Activated CD4-positive, alpha-beta T cell treated with anti-CD3 and anti-CD28 coated beads, Interleukin-10, Interleukin-2, amounts not matched to agents 100 ng/mL and 50 ng/mL, durations not matched to agents 16 hours and 8 hours (primary cell): ENCODE results near the gene TSHB.
A peak's percentile ranks its signal among the peaks of the same experiment; 100 is the strongest.
"Not testable (repeated sequence)": the region's sequence is repeated elsewhere in the genome, so short reads cannot be mapped to it uniquely, and the experiment has no call there.

Experiments
- DNase-seq: peaks from one replicate; pipeline ENCODE4 v3.0.0-alpha.2; 2020

TSHB gene

DNA sequence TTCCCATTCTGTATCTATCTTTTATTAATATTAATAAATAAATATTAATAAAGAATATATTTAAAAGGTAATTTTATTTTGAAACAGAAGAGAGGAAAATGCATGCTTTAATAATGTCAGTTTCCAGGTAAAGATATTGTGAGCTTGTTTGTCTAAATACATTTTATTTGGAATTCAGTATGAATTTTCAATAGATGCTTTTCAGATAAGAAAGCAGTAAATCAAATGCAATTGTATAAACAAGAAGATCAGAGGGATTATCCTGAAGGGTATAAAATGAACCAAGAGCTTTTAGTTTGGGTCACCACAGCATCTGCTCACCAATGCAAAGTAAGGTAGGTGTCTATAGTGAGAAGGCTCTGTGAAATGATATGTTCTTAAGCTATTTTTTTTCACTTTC, at the start of gene TSHB:
TSS of gene TSHB (plus strand) at position 301 of the 400 bp plus-strand sequence. CDS start 3,537 bp downstream, outside the sequence.
- no peak for DNase-seq

- no peak for DNase-seq
Measured at GRCh38 chr1:114982251-114982650, 47.4 kb upstream of the TSHB start.

DNA sequence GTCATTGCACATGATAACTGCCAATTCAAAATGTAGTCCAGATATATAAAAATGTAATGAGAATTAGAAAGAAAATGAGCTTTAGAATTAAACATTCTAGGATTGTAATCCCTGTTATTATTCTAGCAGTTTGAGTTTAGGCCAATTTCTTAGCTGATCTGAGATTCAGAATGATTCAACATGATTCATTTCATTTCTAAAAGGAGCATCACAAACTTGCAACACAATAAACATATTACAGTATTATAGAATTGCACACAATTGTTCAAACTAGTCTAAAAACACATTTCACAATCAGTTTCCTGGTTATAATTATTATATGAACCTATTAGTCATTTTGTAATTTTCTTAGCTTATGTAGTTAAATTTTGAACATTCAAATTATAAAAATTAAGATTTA, 43.3 kb upstream of the TSHB start:
- no peak for DNase-seq

- no peak for DNase-seq
Measured at GRCh38 chr1:114988095-114988494, 41.5 kb upstream of the TSHB start.

- DNase-seq, result no peak
Measured at GRCh38 chr1:114997510-114998289, 31.9 kb upstream of the TSHB start.

- DNase-seq, result no peak
Measured at GRCh38 chr1:115006191-115006590, 23.4 kb upstream of the TSHB start.

GRCh38 chr1:115012006-115012405, 17.6 kb upstream of the TSHB start:
- DNase-seq, result no peak

DNA sequence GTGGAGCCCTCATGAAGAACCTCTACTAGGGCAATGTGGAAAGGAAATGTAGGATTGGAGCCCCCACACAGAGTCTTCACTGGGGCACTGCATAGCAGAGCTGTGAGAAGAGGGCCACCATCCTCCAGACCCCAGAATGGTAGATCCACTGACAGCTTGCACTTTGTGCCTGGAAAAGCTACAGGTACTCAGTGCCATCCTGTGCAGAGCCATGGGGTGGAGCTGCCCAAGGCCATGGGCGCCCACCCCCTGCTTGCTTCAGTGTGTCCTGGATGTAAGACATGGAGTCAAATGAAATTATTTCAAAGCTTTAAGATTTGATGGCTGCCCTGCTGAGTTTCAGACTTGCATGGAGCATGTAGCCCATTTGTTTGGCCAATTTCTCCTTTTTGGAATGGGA, 17.2 kb upstream of the TSHB start:
- DNase-seq, result no peak

GRCh38 chr1:115013792-115014191, 15.8 kb upstream of the TSHB start:
- no peak for DNase-seq

- DNase-seq, result not testable (repeated sequence)
Measured at GRCh38 chr1:115019549-115019948, 10.1 kb upstream of the TSHB start.

- no peak for DNase-seq
Measured at GRCh38 chr1:115021145-115021544, 8.5 kb upstream of the TSHB start.

DNA sequence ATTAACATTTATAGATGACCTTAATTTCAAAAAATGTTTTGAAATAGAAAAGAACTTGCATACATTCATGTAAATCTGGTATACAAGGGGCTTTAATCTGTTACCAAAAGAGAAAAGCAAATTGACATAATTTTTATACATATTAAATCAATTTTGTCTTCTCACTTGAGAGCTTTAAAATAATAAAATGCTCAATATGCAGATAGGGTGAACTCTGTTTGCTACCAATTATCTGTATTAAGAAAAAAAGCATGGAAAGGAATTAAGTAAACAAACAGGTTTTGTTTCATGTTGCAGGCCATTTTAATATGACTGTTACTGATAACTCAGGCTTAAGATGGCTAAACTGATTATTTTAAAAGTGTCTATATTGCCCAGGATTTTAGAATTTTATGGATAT, 6.0 kb upstream of the TSHB start:
- no peak for DNase-seq

- no peak for DNase-seq
Measured at GRCh38 chr1:115031595-115031994, 2.0 kb downstream of the TSHB start.

GRCh38 chr1:115035652-115036051, 6.0 kb downstream of the TSHB start:
- no peak for DNase-seq

GRCh38 chr1:115036814-115037507, 7.3 kb downstream of the TSHB start:
- no peak for DNase-seq

DNA sequence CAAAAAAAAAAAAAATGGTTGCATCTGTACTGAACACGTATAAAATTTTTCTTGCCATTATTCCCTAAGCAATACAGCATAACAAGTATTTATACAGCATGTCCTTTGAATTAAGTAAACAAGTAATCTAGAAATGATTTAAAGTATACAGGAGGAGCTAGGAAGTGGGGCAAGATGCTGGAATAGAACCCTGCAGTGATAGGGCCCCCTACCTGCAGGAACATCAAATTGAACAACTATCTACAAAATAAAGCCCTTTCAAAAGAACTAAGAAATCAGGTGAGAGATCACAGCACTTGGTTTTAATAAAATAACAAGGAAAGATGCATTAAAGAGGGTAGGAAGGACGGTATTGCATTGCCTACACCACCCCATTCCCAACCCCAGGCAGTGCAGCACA, 10.9 kb downstream of the TSHB start:
- no peak for DNase-seq

- no peak for DNase-seq
Measured at GRCh38 chr1:115041654-115042053, 12.0 kb downstream of the TSHB start.

DNA sequence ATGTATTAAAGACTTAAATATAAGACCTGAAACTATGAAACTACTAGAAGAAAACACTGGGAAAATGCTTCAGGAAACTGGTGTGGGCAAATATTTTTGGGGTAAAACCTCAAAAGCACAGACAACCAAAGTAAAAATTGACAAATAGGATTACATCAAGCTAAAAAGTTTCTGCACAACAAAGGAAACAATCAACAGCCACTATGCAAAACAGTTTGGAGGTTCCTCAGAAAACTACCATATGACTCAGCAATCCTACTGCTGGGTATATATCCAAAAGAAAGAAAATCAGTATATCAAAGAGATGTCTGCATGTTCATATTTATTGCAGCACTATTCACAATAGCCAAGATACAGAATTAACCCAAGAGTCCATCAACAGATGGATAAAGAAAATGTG, 17.1 kb downstream of the TSHB start:
- no peak for DNase-seq

DNA sequence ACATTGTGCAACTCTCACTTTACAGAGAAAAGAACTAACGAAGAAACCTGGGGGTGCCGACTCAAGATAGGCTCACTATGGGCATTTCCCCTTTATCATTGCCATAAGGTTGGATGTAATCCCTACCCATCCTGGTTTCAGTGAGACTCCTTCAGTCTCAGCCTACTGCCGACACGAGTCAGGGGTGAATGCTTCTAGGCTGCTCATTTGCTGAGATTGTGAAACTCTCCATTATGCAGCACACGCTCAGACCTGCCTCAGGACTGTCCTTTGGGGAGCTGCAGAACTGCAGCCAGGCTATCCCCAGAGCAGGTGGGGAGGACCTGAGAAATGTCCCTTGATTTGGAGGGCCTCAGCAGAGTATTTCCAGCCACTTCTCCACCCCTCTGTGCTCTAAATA, 22.2 kb downstream of the TSHB start:
- DNase-seq, result no peak

DNA sequence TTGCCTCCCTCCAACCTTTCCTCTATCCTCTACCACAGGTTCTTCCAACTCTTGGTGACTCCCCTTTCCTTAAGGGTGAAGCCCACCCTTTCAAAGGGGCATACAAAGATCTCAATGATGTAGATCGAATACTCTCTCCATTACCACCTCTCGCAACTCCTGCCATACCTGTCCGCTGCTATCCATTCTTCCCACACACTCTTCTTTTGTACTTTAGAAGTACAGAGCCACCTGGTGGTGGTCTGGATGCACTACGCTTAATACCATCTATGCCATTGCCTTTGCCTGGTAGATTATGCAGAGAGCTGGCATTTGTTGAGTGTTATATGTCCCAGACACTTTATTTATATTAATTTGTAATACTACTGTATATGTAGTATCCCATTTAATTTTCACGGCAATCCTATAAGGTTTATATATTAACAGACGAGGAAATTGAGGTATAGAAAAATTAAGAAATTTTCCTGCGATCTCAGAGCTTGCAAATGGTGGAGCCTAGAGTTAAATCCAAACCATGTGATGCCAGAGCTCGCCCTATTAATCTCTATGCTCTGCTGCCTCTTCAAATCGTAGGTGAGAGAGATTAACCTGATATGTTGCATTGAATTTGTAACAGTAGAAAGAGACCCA, 22.9 kb downstream of the TSHB start:
- DNase-seq, result peak; percentile 64

DNA sequence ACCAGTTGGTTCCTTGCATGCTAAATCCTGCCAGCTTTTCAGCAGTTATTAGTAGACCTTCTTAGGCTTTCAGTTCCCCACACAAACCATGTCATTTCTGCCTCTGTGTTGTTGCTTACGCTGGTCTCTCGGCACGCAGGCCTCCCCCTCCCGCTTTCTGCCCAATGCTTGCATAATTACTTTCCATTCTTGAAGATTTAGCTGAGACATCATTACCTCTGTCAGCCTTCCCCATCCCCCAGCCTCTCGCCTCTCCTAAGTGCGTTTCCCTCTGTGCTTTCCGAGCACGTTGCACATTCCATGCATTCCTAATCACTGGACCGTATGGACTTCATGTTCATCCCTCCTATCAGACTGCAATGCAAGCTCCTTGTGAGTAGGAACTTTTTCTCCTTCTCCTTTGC, 26.8 kb downstream of the TSHB start:
- no peak for DNase-seq

DNA sequence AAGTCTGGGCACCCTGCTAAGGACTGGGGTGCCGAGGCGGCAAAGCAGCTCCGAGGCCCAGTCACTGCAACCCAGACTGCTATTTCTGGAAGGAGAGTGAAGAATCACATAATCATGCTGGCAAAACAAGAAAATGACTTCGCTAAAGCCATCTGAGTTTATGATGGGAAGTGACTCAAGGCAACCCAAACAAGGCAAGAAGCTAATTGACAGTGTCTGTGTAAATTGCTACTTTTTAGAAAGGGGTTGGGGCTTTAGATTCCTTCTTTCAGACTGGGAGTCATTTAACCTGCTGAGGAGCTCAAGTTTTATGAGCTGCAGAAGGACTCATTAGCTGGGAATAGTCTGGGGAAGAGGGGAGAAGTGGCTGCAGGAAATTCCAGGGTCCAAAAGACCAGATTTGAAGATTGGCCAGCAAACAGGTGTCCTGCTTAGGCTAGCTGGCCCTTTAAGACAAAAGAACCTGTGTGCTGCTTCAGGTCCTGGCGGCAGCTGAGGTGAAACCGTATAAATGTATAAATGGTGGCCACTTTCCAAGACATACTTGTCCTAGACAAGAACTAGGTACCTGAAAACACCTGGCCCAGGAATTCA, 28.1 kb downstream of the TSHB start:
- DNase-seq, result no peak

DNA sequence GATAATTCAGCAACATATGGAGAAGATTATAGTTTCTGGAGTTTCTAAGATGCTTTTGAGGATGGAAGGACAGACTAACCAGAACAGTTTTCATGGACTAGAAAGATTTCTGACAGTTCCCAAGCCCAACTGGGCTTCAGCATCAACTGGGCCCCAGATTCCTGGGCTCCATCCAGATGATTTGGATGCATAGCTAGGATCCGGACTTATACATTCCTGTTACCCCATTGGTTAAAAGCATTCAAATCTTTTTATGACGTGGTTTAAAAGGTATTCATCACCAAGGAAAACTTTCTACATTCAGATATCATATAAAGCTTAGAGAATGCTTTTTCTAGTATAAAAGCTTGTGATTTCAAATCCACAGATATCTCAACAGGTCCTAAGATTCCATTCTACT, 29.7 kb downstream of the TSHB start:
- no peak for DNase-seq

DNA sequence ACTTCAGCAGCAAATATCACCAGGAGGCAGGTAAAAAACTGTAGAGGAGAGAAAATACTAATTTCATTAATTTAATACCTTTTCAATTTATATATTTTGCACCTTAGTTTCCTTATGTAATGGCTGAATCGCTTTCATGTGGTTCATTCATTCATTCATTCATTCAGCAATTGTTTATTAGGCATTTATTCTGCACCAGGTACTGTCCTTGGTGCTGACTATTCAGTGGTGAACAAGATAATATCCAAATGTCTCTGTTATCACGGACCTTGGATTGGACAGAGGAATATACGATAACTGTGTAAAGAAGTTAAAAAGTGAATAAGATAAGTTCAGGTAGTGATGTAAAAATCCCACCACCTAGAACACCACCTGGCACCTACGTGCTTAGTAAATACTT, 30.9 kb downstream of the TSHB start:
- DNase-seq, result no peak
